ENCODE results near the gene ANKRD13D. TPM values are rescaled to one million over a fixed set of nuclear protein-coding genes. Genes with fewer than 3 reads are reported as not detected.

ANKRD13D gene
- total RNA-seq, 2 donors from 2014 or later, result 56.6 to 58.6 TPM

DNA sequence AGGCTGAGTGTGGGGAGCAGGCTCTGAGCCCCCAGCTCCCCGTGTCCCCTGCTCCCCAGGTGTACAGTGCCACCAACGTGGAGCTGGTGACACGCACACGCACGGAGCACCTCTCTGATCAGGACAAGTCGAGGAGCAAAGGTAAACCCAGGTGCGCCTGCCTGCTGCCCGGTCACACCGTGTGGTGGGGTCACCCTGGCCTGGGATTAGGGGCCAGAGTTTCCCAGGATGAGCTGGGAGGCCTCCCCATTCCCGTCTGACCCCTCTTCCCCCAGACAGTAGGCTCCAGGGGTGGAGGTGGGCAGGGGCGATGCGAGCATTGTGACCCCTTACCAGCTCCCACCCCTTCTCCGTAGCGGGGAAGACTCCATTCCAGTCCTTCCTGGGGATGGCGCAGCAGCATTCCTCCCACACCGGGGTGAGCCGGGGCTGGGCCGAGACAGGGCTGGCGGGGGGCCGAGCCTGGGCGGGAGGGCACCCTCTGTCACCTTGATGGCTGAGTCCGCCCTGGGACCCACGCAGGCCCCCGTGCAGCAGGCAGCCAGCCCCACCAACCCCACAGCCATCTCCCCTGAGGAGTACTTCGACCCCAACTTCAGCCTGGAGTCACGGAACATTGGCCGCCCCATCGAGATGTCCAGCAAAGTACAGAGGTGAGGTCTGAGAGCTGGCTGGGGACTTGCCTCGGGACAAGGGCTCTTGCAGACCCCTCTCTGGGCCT, 10.5 kb downstream of the ANKRD13D start:
- TF ChIP-seq, protein P1, sequence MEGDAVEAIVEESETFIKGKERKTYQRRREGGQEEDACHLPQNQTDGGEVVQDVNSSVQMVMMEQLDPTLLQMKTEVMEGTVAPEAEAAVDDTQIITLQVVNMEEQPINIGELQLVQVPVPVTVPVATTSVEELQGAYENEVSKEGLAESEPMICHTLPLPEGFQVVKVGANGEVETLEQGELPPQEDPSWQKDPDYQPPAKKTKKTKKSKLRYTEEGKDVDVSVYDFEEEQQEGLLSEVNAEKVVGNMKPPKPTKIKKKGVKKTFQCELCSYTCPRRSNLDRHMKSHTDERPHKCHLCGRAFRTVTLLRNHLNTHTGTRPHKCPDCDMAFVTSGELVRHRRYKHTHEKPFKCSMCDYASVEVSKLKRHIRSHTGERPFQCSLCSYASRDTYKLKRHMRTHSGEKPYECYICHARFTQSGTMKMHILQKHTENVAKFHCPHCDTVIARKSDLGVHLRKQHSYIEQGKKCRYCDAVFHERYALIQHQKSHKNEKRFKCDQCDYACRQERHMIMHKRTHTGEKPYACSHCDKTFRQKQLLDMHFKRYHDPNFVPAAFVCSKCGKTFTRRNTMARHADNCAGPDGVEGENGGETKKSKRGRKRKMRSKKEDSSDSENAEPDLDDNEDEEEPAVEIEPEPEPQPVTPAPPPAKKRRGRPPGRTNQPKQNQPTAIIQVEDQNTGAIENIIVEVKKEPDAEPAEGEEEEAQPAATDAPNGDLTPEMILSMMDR (conservative IDR thresholded peaks at IDR 0.05), result no peak
- Histone ChIP-seq H3K4me3 (ENCODE audit: low read length) (no peak overlapping the region), H3K9me3 (ENCODE audit: control insufficient read depth, low read length) (peaks cover 26% of the 10 kb centered on the region), H3K27me3 (ENCODE audit: control insufficient read depth, insufficient read depth, low read length, poor library complexity, severe bottlenecking) (no peaks in the 10 kb centered on the region), H3K36me3 (ENCODE audit: control insufficient read depth, insufficient read depth, low read length) (peaks cover 42% of the 10 kb centered on the region), H3K9ac (ENCODE audit: extremely low read depth, low read length, poor library complexity, severe bottlenecking) (no peak overlapping the region), H3K27ac (ENCODE audit: low read depth, low read length) (no peak overlapping the region), H3K4me1 (ENCODE audit: control insufficient read depth, insufficient read depth, low read length) (no peaks in the 10 kb centered on the region)
- peaks cover 53% of the 10 kb centered on the region for H3K36me3 Mint-ChIP-seq (ENCODE audit: low read depth)
- no peak for DNase-seq
- peaks cover under 1% of the 10 kb centered on the region for H3K27me3 Mint-ChIP-seq (ENCODE audit: insufficient read depth)
- peaks cover 9% of the 10 kb centered on the region for H3K4me1 Mint-ChIP-seq
- H3K27ac Mint-ChIP-seq, result no peak overlapping the region
- WGBS, 2 experiments (ENCODE audit: insufficient coverage in 1 of 2, insufficient read length in 1 of 2), result 94 to 95% methylated on average over 14 to 29 of the region's 29 CpGs
- H3K9me3 Mint-ChIP-seq, result peaks cover 22% of the 10 kb centered on the region
- no peak overlapping the region for H3K4me3 Mint-ChIP-seq

DNA sequence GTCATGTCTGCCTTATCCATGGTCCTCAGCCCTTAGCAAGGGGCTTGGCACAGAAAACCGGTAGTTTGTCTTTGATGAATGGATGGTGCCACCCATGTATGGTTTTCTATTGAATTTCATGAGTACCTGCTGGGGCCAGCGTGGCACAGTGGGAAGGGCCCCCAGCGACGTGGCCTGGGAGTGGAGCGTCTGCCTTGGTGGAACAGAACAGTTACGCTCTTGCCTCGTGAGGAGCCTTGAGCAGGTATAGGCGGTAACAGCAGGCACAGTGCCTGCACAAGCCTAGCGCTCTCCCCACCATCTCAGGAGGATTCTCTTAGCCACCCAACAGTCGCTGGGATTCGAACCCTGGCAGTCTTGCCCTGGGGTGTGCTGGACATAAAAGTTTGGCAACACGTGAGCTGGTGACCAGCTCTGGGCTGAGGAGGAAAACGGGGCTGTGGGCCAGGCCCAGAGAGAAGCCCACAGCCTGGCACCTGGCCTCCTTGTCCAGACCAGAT, 11.2 kb downstream of the ANKRD13D start:
- H3K36me3 Mint-ChIP-seq (ENCODE audit: low read depth), result peaks cover 50% of the 10 kb centered on the region
- no peak for DNase-seq
- Histone ChIP-seq H3K36me3 (ENCODE audit: control insufficient read depth, insufficient read depth, low read length) (peaks cover 36% of the 10 kb centered on the region), H3K4me3 (ENCODE audit: low read length) (no peak overlapping the region), H3K9ac (ENCODE audit: extremely low read depth, low read length, poor library complexity, severe bottlenecking) (no peak overlapping the region), H3K9me3 (ENCODE audit: control insufficient read depth, low read length) (peaks cover 19% of the 10 kb centered on the region), H3K27me3 (ENCODE audit: control insufficient read depth, insufficient read depth, low read length, poor library complexity, severe bottlenecking) (no peaks in the 10 kb centered on the region), H3K27ac (ENCODE audit: low read depth, low read length) (no peak overlapping the region), H3K4me1 (ENCODE audit: control insufficient read depth, insufficient read depth, low read length) (no peaks in the 10 kb centered on the region)
- H3K4me1 Mint-ChIP-seq, result peaks cover 11% of the 10 kb centered on the region
- 95 to 96% methylated on average over 13 of the region's 13 CpGs for WGBS, 2 experiments (ENCODE audit: insufficient coverage in 1 of 2, insufficient read length in 1 of 2)
- H3K27ac Mint-ChIP-seq, result no peak overlapping the region
- H3K9me3 Mint-ChIP-seq, result peaks cover 17% of the 10 kb centered on the region
- H3K4me3 Mint-ChIP-seq, result no peak overlapping the region
- H3K27me3 Mint-ChIP-seq (ENCODE audit: insufficient read depth), result peaks cover 2% of the 10 kb centered on the region
- TF ChIP-seq, protein P1 (conservative IDR thresholded peaks at IDR 0.05), result no peak

DNA sequence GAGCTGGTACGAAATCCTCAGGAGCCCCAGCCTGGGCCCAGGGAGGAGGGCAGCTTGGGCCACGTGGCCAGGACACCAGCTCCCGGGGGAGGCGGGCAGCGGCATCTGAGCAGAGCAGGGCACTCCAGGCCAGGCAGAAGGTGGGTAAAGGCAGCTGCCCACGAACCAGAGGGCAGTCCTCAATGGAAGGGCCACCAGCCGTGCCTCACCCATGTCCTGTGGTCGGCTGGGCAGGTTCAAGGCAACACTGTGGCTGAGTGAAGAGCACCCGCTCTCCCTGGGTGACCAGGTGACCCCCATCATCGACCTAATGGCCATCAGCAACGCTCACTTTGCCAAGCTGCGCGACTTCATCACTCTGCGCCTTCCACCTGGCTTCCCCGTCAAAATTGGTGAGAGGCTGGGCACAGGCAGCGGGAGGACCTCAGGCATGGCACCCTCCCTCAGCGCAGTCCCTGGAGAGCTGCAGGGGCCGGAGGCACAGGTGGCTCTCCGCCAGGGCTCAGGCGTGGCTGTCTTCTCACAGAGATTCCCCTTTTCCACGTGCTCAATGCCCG, 11.7 kb downstream of the ANKRD13D start:
- Histone ChIP-seq H3K4me3 (ENCODE audit: low read length) (no peak overlapping the region), H3K27me3 (ENCODE audit: control insufficient read depth, insufficient read depth, low read length, poor library complexity, severe bottlenecking) (no peaks in the 10 kb centered on the region), H3K9ac (ENCODE audit: extremely low read depth, low read length, poor library complexity, severe bottlenecking) (no peak overlapping the region), H3K4me1 (ENCODE audit: control insufficient read depth, insufficient read depth, low read length) (no peaks in the 10 kb centered on the region), H3K9me3 (ENCODE audit: control insufficient read depth, low read length) (peaks cover 14% of the 10 kb centered on the region), H3K36me3 (ENCODE audit: control insufficient read depth, insufficient read depth, low read length) (peaks cover 30% of the 10 kb centered on the region), H3K27ac (ENCODE audit: low read depth, low read length) (no peak overlapping the region)
- no peak overlapping the region for H3K27ac Mint-ChIP-seq
- WGBS, 2 experiments (ENCODE audit: insufficient coverage in 1 of 2, insufficient read length in 1 of 2), result 96 to 98% methylated on average over 15 to 22 of the region's 22 CpGs
- no peak overlapping the region for H3K4me3 Mint-ChIP-seq
- peaks cover 11% of the 10 kb centered on the region for H3K4me1 Mint-ChIP-seq
- peaks cover 2% of the 10 kb centered on the region for H3K27me3 Mint-ChIP-seq (ENCODE audit: insufficient read depth)
- H3K9me3 Mint-ChIP-seq, result peaks cover 12% of the 10 kb centered on the region
- no peak for DNase-seq
- TF ChIP-seq, protein P1 (conservative IDR thresholded peaks at IDR 0.05), result no peak
- peaks cover 48% of the 10 kb centered on the region for H3K36me3 Mint-ChIP-seq (ENCODE audit: low read depth)

Data from endodermal cell (in vitro differentiated cells).